ENCODE data around the gene BACE2. TPM values are rescaled to one million over a fixed set of nuclear protein-coding genes. Genes with fewer than 3 reads are reported as not detected.
"Not testable (repeated sequence)": the region's sequence is repeated elsewhere in the genome, so short reads cannot be mapped to it uniquely, and the experiment has no call there.

The BACE2 gene
- total RNA-seq, 1 donor: 85.8 TPM

DNA sequence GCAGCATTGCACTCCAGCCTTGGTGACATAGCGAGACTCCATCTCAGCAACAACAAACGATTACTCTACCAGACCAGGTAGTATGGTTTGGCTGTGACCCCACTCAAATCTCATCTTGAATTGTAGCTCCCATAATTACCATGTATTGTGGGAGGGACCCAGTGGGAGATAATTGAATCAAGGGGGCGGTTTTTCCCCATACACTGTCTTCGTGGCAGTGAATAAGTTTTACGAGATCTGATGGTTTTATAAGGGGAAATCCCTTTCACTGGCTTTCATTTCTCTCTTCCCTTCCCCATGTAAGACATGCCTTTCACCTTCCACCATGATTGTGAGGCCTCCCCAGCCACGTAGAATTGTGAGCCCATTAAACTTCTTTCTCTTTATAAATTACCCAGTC, 66.0 kb downstream of the BACE2 start:
- Histone ChIP-seq H3K27me3 (ENCODE audit: insufficient read depth, low read length) (no peaks in the 10 kb centered on the region), H3K27ac (ENCODE audit: low read depth, low read length) (no peak overlapping the region), H3K4me3 (ENCODE audit: insufficient read depth, low read length) (no peak overlapping the region), H3K4me1 (ENCODE audit: insufficient read depth, low read length) (no peaks in the 10 kb centered on the region), H4K20me1 (ENCODE audit: insufficient read depth, low read length) (peaks cover 4% of the 10 kb centered on the region), H3K36me3 (ENCODE audit: insufficient read depth, low read length) (peaks cover 20% of the 10 kb centered on the region), H3K79me2 (ENCODE audit: insufficient read depth, low read length) (no peaks in the 10 kb centered on the region), H3K9me3 (ENCODE audit: low read depth, low read length) (no peaks in the 10 kb centered on the region), H2AFZ (ENCODE audit: low read length) (no peak overlapping the region), H3K4me2 (ENCODE audit: insufficient read depth, low read length) (no peak overlapping the region)
- no peak for DNase-seq (ENCODE audit: insufficient read length, low spot score, missing footprints)
- no peak for TF ChIP-seq CTCF (IDR thresholded peaks at IDR 0.05; ENCODE audit: extremely low read depth, low read depth, low read length)

DNA sequence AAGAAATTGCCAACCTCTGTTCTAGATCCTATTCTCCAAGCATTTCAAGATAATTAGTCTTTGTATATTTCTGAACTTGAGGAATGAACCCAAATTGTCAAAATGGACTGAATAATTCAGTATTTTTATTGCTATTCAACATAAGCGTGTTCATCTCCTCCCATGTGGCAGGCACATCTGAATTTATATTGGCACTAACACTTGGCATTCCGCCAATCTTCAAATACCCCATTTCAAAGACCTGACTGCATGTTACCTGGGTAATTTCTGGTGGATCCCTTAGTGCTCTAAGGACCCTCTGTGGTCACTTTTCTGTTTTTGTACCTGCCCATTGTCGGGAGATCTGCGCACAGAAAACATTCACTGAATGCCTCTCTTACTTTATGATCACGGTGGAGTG, 66.6 kb downstream of the BACE2 start:
- H3K27me3 ChIP-seq (ENCODE audit: insufficient read depth, low read length): no peaks in the 10 kb centered on the region
- no peaks in the 10 kb centered on the region for H3K9me3 ChIP-seq (ENCODE audit: low read depth, low read length)
- peaks cover 13% of the 10 kb centered on the region for H3K36me3 ChIP-seq (ENCODE audit: insufficient read depth, low read length)
- H4K20me1 ChIP-seq (ENCODE audit: insufficient read depth, low read length): peaks cover 4% of the 10 kb centered on the region
- DNase-seq (ENCODE audit: insufficient read length, low spot score, missing footprints): no peak
- no peaks in the 10 kb centered on the region for H3K4me1 ChIP-seq (ENCODE audit: insufficient read depth, low read length)
- no peak overlapping the region for H3K27ac ChIP-seq (ENCODE audit: low read depth, low read length)
- TF ChIP-seq CTCF (IDR thresholded peaks at IDR 0.05; ENCODE audit: extremely low read depth, low read depth, low read length): no peak
- no peak overlapping the region for H2AFZ ChIP-seq (ENCODE audit: low read length)
- H3K4me3 ChIP-seq (ENCODE audit: insufficient read depth, low read length): no peak overlapping the region
- H3K4me2 ChIP-seq (ENCODE audit: insufficient read depth, low read length): no peak overlapping the region
- no peaks in the 10 kb centered on the region for H3K79me2 ChIP-seq (ENCODE audit: insufficient read depth, low read length)

- TF ChIP-seq CTCF (IDR thresholded peaks at IDR 0.05; ENCODE audit: extremely low read depth, low read depth, low read length): no peak
- no peaks in the 10 kb centered on the region for H3K9me3 ChIP-seq (ENCODE audit: low read depth, low read length)
- H3K79me2 ChIP-seq (ENCODE audit: insufficient read depth, low read length): no peaks in the 10 kb centered on the region
- peaks cover 13% of the 10 kb centered on the region for H3K36me3 ChIP-seq (ENCODE audit: insufficient read depth, low read length)
- no peak overlapping the region for H3K27ac ChIP-seq (ENCODE audit: low read depth, low read length)
- no peak overlapping the region for H2AFZ ChIP-seq (ENCODE audit: low read length)
- no peaks in the 10 kb centered on the region for H3K27me3 ChIP-seq (ENCODE audit: insufficient read depth, low read length)
- no peak for DNase-seq (ENCODE audit: insufficient read length, low spot score, missing footprints)
- H3K4me2 ChIP-seq (ENCODE audit: insufficient read depth, low read length): no peak overlapping the region
- H3K4me1 ChIP-seq (ENCODE audit: insufficient read depth, low read length): no peaks in the 10 kb centered on the region
- H3K4me3 ChIP-seq (ENCODE audit: insufficient read depth, low read length): no peak overlapping the region
- peaks cover 4% of the 10 kb centered on the region for H4K20me1 ChIP-seq (ENCODE audit: insufficient read depth, low read length)
These were observed 67.2 kb downstream of the BACE2 start for GRCh38 chr21:41235201-41235600.

- no peak for DNase-seq (ENCODE audit: insufficient read length, low spot score, missing footprints)
- H3K4me1 ChIP-seq (ENCODE audit: insufficient read depth, low read length): no peaks in the 10 kb centered on the region
- no peaks in the 10 kb centered on the region for H3K79me2 ChIP-seq (ENCODE audit: insufficient read depth, low read length)
- H2AFZ ChIP-seq (ENCODE audit: low read length): no peak overlapping the region
- no peaks in the 10 kb centered on the region for H3K9me3 ChIP-seq (ENCODE audit: low read depth, low read length)
- no peak overlapping the region for H3K4me2 ChIP-seq (ENCODE audit: insufficient read depth, low read length)
- H3K27ac ChIP-seq (ENCODE audit: low read depth, low read length): no peak overlapping the region
- no peak overlapping the region for H3K4me3 ChIP-seq (ENCODE audit: insufficient read depth, low read length)
- peaks cover 19% of the 10 kb centered on the region for H3K36me3 ChIP-seq (ENCODE audit: insufficient read depth, low read length)
- H4K20me1 ChIP-seq (ENCODE audit: insufficient read depth, low read length): peaks cover 4% of the 10 kb centered on the region
- no peak for TF ChIP-seq CTCF (IDR thresholded peaks at IDR 0.05; ENCODE audit: extremely low read depth, low read depth, low read length)
- no peaks in the 10 kb centered on the region for H3K27me3 ChIP-seq (ENCODE audit: insufficient read depth, low read length)
These were observed 68.5 kb downstream of the BACE2 start for GRCh38 chr21:41236352-41236973.

DNA sequence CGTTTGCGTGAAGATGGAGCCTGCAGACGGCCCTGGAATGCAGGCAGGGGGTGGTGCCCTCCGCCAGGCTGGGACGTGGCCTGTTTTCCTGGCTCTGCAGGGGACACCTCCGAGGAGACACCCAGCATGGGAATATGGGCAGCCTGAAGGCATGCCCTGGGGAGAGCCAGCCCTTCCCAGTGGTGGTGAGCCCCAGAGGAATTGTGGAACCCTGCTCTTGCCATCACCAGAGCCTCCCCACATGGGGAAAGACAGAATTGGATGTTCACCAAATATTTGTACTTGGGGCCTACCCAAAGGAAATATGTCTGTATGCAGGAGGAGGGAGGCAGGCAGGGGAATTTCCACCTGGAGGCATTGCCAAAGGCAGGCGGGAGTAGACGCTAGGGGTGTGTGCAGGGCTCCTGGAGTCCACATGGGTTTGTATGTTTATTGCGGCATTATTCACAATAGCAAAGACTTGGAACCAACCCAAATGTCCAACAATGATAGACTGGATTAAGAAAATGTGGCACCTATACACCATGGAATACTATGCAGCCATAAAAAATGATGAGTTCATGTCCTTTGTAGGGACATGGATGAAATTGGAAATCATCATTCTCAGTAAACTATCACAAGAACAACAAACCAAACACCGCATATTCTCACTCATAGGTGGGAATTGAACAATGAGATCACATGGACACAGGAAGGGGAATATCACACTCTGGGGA, 70.3 kb downstream of the BACE2 start:
- not testable (repeated sequence) for H3K4me1 ChIP-seq (ENCODE audit: insufficient read depth, low read length); H3K9me3 ChIP-seq (ENCODE audit: low read depth, low read length); H3K4me2 ChIP-seq (ENCODE audit: insufficient read depth, low read length); H4K20me1 ChIP-seq (ENCODE audit: insufficient read depth, low read length); H3K27ac ChIP-seq (ENCODE audit: low read depth, low read length); H3K79me2 ChIP-seq (ENCODE audit: insufficient read depth, low read length); H3K4me3 ChIP-seq (ENCODE audit: insufficient read depth, low read length); DNase-seq (ENCODE audit: insufficient read length, low spot score, missing footprints); H2AFZ ChIP-seq (ENCODE audit: low read length); H3K27me3 ChIP-seq (ENCODE audit: insufficient read depth, low read length)
- H3K36me3 ChIP-seq (ENCODE audit: insufficient read depth, low read length): peaks cover 19% of the 10 kb centered on the region
